GM20000 (cell line): ENCODE results near the gene FAM120A.

Experiments used
- DNase-seq: peaks from one replicate; pipeline ENCODE4 v3.0.0; 2012; ENCODE audit warnings: low spot score
- TF ChIP-seq, protein P1 (sequence below): IDR thresholded peaks from 2 replicates; pipeline ENCODE4 v1.5.1; 2012; ENCODE audit warnings: mild to moderate bottlenecking, control low read depth; ENCODE audit errors: extremely low read depth, missing control alignments

The FAM120A gene

DNA sequence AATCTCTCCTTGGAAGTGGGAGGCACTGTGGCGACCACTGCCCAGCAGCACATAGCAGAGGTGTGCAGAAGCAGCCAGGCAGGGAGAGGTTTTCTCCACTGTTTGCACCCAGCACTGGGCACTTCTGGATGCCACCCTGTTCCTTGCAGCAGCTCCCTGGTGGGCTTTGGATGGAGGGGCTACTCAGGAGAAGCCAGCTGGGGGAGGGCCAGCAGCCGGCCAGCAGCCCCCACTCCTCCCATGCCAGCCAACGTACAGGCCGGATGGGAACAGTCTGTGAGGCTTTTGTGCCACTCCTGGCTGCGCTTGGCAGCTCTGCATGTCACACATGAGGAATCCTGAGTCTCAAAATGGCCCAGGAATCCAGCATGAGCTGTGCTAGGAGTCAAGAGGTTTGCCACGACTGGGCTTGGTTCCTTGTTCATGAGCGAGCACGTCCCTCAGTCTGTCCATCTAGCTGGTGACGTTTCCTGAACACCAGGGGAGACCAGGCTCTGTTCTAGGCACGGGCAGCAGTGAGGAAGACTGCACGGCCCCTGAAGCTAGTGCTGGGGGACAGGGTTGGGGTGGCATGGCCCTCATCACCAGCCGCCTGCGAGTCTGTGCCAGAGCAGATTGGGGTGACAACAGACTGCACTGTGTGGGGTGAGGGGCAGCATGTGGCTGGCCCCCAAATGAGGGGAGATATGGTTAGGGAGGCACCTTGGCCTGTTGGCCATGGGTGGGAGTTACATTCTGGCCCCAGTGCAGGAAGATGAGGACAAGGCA, 135.0 kb downstream of the FAM120A start:
- TF ChIP-seq, protein P1, sequence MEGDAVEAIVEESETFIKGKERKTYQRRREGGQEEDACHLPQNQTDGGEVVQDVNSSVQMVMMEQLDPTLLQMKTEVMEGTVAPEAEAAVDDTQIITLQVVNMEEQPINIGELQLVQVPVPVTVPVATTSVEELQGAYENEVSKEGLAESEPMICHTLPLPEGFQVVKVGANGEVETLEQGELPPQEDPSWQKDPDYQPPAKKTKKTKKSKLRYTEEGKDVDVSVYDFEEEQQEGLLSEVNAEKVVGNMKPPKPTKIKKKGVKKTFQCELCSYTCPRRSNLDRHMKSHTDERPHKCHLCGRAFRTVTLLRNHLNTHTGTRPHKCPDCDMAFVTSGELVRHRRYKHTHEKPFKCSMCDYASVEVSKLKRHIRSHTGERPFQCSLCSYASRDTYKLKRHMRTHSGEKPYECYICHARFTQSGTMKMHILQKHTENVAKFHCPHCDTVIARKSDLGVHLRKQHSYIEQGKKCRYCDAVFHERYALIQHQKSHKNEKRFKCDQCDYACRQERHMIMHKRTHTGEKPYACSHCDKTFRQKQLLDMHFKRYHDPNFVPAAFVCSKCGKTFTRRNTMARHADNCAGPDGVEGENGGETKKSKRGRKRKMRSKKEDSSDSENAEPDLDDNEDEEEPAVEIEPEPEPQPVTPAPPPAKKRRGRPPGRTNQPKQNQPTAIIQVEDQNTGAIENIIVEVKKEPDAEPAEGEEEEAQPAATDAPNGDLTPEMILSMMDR = no peak
- no peak for DNase-seq

DNA sequence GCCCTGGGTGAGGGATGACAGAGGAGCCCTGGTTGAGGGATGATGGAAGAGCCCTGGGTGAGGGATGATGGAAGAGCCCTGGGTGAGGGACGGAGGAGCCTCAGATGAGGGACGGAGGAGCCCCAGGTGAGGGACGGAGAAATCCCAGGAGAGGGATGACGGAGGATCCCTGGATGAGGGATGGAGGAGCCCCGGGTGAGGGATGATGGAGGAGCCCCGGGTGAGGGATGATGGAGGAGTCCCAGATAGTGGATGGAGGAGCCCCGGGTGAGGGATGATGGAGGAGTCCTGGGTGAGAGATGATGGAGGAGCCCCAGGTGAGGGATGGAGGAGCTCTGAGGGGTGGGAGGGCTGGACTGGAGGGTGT, 135.8 kb downstream of the FAM120A start:
- TF ChIP-seq, protein P1 = no peak
- no peak for DNase-seq

DNA sequence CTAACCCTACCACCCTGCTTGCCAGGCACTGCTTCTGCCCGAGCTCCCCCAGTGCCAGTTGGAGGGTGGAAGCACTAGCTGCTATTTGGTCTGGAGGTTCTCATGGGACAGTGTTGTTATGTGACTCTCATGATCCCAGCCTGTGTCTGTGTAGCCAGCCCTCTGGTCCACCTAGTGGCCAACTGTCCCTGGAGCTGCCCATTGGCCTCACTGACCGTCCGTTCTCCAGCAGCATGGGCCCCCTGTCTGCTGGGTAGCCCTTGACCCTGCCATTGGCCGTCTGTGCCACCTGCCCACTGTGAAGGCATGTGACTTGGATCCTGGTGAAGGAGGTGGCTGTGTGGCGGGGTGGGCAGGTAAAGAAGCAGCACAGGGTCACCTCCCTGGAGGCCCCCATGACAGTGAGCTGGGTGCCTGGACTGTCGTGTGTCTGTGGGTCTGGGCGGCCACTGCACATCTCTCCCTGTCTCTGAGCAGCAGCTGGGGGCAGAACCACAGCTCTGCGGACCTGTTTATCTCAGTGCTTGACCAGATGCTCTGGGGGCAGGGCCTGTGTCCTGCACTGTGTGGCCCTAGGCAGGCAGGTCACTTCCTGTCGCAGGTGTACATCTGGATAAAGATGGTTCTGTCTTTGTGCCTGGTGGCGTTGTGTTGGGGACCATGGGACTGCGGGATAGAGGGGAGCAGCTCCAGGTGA, 136.3 kb downstream of the FAM120A start:
- TF ChIP-seq, protein P1 = no peak
- no peak for DNase-seq

DNA sequence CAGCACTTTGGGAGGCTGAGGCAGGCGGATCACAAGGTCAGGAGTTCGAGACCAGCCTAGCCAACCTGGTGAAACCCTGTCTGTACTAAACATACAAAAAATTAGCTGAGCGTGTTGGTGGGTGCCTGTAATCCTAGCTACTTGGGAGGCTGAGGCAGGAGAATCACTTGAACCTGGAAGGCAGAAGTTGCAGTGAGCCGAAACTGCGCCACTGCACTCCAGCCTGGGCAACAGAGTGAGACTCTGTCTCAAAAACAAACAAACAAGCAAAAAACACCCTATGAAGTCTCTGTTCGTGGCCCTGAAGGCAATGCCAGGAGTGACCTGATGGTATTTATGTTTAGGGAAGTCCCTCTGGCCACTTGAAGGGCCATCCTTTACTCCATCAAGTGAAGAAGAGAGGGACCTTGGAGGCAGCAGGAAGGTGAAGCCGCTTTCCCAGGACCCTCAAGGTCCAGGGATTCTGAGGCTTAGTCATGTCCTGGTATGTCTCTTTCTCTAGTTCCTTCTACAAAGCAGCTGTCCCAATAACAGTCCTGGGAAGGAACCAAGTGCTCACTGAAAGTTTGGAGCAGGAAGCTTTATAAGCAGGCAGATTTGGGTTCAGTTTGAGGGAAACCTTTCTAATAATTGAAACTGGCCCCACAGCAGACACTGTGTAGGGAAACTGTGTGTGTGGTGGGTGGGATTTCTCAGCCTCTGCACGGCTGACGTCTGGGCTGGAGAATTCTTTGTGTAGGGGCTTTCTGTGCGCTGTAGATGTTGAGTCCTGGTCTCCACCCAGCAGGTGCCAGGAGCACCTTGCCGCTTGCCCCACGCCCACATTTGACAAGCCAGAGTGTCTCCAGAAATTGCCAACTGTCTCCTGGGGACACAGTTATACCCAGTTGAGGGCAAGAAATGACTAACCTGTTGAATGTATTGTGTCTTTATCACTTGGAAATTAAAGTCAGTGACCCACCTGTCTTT, 137.4 kb downstream of the FAM120A start:
- TF ChIP-seq, protein P1 = no peak
- no peak for DNase-seq

DNA sequence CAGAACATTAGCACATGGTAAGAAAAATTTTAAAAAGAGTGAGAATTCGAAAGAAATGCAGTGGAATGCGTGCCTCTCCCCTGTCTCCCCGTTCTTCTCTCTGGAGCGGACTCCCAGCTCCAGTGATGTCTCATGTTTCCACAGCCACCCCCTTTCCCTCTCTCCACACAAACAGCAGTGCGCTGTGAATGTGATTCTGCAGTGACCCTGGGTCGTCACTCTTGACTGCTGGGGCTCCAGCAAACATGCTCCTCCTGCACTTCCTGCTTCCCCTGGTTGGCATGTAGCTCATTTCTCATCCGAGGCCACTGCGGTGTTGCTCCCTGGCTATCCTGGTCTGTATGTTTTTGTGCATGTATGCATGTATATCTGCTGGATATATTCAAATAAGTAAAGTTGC, 138.2 kb downstream of the FAM120A start:
- TF ChIP-seq, protein P1 = no peak
- no peak for DNase-seq

DNA sequence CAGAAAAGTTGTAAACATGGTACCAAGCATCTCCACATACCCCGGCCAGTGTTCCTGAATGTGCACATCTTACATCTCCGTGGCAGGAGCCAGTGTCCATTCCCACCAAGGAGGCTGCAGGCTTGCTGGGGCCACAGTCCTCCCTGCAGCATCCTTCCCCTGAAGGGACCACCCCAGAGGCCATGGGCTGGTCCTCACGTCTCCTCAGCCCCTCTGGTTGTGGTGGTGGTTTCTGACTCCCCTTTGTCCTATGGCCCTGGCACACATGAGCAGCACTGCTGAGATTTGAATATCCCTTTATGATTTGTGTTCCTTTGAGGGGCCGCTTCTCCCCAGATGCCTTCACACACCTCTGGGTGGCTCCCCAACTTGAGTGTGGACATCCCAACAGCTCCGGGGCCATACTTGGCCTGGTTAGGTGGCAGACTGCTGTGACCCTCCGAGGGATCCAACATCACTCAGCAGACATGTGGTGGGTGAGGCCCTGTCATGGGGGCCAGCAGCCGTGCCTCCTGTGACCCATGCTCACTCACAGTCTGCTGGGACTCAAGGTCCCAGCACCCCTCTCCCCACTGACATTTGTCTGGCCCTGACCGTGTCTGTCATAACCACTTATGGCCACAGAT, 139.2 kb downstream of the FAM120A start:
- TF ChIP-seq, protein P1 = no peak

More for the DNA sequence above, 139.2 kb downstream of the FAM120A start:
- DNase-seq = no peak
